Liver (tissue), 3 donors: ENCODE results near the gene GIMAP4.
A peak's percentile ranks its signal among the peaks of the same experiment; 100 is the strongest.

Experiments
- CTCF ChIP-seq: fragments of 150-350 bp; IDR thresholded peaks from 2 replicates; pipeline ENCODE4 v1.5.1; 2017; ENCODE audit warnings: improper control_type of control experiment, low read depth, low read length; ENCODE audit not compliant: missing input control
- MAX ChIP-seq: IDR thresholded peaks from 2 replicates; pipeline ENCODE4 v1.6.1; 2016; ENCODE audit warnings: antibody characterized with exemption
- NR2F2 ChIP-seq: IDR thresholded peaks from 2 replicates; pipeline ENCODE4 v1.6.1; 2016; ENCODE audit warnings: antibody characterized with exemption
- RAD21 ChIP-seq, 2 donors: IDR thresholded peaks; 2 replicates each; pipeline ENCODE4 v1.6.1; 2016; ENCODE audit warnings: antibody characterized with exemption in 2 of 2, mild to moderate bottlenecking in 2 of 2
- TAF1 ChIP-seq: conservative IDR thresholded peaks from 2 replicates; pipeline ENCODE4 v1.6.1; 2016; ENCODE audit warnings: antibody characterized with exemption, mild to moderate bottlenecking
- YY1 ChIP-seq: IDR thresholded peaks from 2 replicates; pipeline ENCODE4 v1.6.1; 2016; ENCODE audit warnings: antibody characterized with exemption, mild to moderate bottlenecking
- donor health status: healthy.
- donor health status: healthy.

- TF ChIP-seq CTCF, result no peak
- no peak for TF ChIP-seq TAF1
- TF ChIP-seq MAX, result no peak
- TF ChIP-seq RAD21 (IDR thresholded peaks at IDR 0.05), result peak; percentile 23 to 38
- TF ChIP-seq NR2F2, result no peak
- TF ChIP-seq YY1, result no peak
Observed at GRCh38 chr7:150567169-150567568, at the start of gene GIMAP4.
